Measurements from ENCODE around the gene UTP15. TPM values are rescaled to one million over a fixed set of nuclear protein-coding genes. Genes with fewer than 3 reads are reported as not detected.

The UTP15 gene
- polyA plus RNA-seq, 3 donors: 2.3 to 9.1 (median 3.3) TPM

DNA sequence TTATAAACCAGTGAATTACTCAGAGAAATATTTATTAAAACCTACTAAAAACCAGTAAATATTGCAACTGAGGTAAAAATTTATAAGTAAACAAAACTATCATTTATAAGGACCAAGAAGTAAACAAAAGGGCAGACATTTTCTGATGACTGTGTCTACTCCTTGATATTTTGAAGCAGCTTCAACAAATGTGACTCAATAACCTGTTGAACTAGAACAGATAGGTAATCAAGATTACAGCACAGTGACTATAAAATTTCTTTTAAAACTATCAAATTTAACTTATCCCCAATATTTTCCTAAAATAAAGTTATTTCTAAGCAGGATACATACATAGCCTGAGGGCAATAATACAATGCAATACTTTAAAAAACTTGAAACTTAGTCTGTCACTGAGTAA lies 12.9 kb upstream of the UTP15 start:
- H3K27ac ChIP-seq (ENCODE audit: low read depth, low read length): no peak overlapping the region

DNA sequence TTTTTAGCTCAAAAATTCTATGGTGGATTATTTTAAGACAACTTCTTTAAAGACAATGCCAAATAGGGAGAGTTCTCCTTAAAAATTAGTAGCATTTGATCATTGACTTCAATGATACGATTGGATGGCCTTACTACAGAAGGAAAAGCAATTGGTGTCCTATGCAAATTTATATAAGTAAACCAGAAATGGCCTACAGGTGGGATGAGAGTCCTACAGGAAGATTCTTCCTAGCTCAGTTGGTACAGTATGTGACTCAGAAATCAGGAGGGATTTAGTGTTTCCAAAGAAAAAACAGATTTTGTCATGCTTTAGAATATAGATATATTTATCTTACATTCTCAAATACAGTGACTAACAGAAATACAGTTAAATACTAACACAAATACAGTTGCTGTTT lies 6.6 kb upstream of the UTP15 start:
- H3K27ac ChIP-seq (ENCODE audit: low read depth, low read length): no peak overlapping the region
- 69 to 88% (median 79%) methylated on average over 1 of the region's 1 CpG for WGBS, 3 donors

DNA sequence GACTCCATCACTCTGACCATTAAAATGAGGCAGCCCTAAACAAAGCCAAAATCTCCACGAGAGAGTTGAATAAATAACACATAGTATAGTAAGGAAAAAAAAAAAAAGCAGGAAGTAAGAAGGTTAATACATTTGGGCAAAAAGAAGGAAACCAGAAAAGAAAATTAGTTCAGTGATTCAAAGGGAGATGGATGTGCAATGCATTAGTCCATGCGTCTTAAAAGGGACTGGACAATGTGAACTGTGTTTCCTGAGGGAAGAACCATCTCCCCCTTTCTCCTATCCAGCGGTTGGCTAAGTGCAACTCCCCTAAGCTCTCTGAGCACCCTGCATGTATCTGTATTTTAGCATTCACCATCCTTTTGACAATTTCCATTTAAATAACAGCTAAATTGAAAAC lies 1.5 kb upstream of the UTP15 start:
- no peak overlapping the region for H3K27ac ChIP-seq (ENCODE audit: low read depth, low read length)
- WGBS, 3 donors: 27 to 30% (median 30%) methylated on average over 3 of the region's 3 CpGs

DNA sequence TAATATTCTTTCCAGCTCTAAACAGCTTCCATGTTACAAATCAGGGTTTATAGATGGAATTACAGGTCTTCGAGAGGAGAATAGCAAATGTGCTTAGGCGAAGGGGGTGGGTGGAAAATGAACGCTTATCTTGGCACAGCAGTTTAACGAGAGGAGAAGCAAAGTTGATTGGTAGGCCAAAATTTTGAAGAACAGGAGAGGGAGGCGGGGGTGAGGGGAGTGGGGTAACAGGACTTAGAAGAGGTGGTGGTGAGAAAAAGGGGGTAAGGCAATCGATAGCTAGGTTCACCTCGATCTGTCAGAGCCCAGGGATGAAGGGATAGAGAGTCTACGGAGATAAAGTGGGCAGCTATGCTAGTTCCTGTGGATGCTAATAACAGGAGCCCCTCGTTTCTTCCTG lies 868 bp upstream of the UTP15 start:
- WGBS, 3 donors: 2 to 3% (median 3%) methylated on average over 9 of the region's 9 CpGs

DNA sequence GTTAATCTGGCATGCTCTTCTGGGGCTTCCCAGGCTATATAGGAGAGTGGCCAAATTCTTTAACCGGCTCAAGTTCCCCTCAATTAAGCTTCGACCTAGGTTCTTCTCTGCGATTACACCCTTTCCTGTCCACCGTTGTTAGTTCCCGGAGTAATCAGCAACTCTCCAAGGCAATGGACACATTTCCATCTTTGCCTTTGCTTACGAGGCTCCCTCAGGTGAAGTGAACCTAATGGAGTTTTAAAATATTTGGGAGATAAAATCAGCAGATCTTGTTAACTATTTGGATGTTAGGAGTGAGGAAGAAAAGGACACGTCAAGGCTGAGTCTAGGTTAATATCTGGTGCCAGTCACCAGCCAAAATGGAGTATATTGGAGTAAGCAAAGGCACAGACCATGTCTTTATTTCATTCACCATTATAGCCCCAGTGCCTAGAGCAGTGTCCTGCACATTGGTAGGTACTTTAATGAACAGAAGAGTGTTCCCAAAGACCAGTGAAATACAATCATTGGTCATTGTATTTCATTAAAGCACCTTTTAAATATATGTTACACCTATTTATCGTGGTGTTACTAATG lies 515 bp downstream of the UTP15 start:
- 5 to 9% (median 7%) methylated on average over 8 of the region's 8 CpGs for WGBS, 3 donors
- H3K27ac ChIP-seq (ENCODE audit: low read depth, low read length): no peak overlapping the region

More for the DNA sequence above, 868 bp upstream of the UTP15 start:
- peak overlapping the region; percentile 51 for H3K27ac ChIP-seq (ENCODE audit: low read depth, low read length)

DNA sequence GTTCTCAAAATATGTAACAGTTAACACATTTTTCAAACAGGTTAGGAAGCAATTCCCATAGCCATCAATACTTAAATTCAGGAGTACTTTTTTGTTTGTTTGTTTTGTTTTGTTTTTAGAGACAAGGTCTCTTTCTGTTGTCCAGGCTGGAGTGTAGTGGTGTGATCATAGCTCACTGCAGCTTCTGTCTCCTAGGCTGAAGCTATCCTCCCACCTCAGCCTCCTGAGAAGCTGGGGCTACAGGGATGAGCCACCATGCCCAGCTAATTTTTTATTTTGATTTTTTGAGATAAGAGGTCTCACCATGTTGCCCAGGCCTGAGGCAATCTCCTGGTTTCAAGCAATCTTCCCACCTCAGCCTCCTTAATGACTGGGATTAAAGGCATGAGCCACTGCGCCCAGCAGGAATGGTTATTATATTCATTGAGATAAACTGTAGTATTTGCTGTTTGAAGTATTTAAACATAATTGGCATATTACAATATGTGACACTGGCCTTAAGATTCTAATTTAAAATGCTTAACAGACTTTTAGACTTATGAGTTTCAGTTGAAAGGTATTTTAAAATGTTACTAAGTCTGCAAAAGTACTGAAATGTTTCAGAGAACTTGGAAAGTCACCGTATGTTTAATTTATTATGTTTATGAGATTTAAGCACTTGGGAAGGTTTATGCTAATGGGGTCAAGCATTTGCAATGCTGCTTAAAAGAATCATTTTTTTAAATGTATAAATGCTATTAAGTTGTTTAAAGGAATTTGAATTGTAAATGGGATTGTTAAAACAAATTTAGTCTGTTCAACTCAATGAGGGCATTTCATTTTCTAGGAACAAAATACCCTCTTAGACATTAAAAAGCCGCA lies 17.0 kb downstream of the UTP15 start:
- WGBS, 3 donors: 81 to 93% (median 82%) methylated on average over 3 of the region's 3 CpGs
- no peak overlapping the region for H3K27ac ChIP-seq (ENCODE audit: low read depth, low read length)

DNA sequence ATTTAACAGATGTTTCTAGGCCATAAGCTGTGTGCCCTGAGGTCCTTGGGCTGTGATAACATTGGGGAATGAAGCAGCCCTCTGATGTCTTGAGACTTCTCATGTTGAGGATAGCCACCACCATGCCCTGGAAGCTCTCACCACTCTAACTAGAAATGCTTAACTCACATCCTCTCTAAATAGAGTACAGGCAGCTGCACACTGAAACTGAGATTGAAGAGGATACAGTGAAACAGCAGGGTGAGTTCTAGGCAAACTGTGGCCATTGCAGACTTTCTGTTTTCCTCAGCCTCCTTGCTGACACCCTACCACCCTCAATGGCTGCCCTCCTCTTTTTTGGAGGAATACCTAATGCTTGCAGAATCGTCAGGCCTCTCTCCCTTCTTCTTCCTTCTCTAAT lies 22.4 kb downstream of the UTP15 start:
- H3K27ac ChIP-seq (ENCODE audit: low read depth, low read length): no peak overlapping the region
- 41 to 69% (median 50%) methylated on average over 1 of the region's 1 CpG for WGBS, 3 donors

DNA sequence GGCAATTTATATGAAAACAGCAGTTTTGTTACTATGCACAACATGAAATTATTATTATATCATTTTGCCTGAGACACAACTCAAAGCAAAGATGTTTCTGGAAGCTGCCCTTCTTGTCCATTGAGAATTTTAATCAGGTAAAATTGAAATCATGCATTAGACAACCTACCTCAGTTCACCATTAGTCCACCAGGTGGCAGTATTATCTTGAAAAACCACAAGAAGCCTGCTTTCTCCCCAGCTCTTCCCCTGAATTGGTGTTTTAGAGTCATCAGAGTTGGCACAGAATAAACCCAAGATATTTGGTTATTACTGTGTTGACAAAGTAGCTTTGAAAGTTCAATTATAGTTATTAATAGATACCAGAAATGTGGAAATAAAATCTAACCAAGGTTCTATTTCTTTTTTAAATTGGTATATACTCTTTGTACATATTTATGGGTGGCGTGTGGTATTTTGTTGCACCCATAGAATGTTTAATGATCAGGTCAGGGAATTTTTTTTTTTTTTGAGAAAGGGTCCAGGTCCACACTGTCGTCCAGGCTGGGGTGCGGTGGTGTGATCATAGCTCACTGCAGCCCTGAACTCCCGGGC lies 25.7 kb downstream of the UTP15 start:
- 54 to 60% (median 56%) methylated on average over 4 of the region's 4 CpGs for WGBS, 3 donors

DNA sequence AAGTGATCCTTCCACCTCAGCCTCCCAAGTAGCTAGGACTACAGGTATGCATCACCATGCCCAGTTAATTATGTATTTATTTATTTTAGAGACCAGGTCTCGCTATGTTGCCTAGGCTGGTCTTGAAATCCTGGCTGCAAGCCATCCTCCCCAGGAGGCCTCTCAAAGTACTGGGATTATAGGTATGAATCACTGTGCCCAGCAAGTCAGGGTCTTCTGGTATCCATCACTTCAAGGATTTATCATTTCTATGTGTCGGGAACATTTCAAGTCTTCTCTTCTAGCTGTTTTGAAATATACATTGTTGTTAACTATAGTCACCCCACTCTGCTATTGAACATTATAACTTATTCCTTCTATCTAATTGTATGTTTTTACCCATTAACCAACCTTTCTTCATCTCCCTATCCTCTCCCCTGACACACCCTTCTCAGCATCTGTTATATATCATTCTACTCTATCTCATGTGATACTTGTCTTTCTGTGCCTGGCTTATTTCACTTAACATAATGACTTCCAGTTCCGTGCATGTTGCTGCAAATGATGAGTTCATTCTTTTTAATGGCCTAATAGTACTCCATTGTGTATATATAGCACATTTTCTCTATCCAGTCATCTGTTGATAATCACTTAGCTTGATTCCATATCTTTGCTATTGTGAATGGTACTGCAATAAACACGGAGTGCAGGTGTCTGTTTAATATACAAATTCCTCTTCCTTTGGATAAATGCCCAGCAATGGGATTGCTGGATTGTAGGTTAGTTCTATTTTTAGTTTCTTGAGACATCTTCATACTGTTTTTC lies 26.4 kb downstream of the UTP15 start:
- no peak overlapping the region for H3K27ac ChIP-seq (ENCODE audit: low read depth, low read length)
- WGBS, 3 donors: 49 to 66% (median 55%) methylated on average over 4 of the region's 4 CpGs

More for the DNA sequence above, 25.7 kb downstream of the UTP15 start:
- no peak overlapping the region for H3K27ac ChIP-seq (ENCODE audit: low read depth, low read length)

DNA sequence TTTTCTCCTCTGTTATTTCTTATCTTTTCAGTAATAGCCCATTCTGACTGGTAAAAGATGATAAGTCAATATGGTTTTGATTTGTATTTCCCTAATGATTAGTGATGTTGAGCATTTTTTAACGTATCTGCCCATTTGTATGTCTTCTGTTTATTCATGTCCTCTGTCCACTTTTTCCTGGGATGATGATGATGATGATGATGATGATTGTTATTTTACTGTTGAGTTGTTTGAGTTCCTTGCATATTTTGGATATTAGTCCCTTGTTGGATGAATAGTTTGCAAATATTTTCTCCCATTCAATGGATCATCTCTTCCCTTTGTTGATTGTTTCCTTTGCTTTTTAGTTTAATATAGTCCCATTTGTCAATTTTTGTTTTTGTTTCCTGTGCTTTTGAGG lies 27.0 kb downstream of the UTP15 start:
- WGBS, 3 donors: 46 to 73% (median 71%) methylated on average over 1 of the region's 1 CpG
- no peak overlapping the region for H3K27ac ChIP-seq (ENCODE audit: low read depth, low read length)

DNA sequence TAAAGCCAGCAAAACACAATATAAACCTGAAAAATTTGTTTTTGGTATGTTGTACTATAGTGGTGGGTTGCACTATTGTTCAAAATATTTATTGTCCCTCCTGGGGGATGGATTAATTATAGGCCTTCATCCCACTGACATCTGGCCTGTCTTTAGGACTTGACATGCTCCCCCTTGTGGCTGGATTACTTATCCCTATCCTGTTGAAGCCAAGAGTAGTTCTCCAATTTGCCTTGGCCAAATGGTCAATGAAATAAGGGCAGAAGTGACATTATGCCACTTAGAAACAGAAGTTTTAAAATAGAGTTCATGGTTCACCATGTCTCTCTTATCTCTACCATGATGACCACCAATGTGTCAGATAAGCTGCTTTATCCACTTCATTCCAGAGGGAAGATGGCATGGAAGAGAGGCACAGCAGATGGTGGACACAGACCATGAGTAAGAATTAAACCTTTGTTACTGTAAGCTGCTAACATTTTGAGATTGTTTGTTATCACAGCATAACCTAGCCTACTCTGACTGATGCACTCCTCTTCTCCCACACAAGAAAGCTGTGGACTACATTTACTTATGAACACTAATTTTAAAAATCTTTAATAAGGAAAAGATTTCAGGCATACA lies 31.3 kb downstream of the UTP15 start:
- no peak overlapping the region for H3K27ac ChIP-seq (ENCODE audit: low read depth, low read length)

DNA sequence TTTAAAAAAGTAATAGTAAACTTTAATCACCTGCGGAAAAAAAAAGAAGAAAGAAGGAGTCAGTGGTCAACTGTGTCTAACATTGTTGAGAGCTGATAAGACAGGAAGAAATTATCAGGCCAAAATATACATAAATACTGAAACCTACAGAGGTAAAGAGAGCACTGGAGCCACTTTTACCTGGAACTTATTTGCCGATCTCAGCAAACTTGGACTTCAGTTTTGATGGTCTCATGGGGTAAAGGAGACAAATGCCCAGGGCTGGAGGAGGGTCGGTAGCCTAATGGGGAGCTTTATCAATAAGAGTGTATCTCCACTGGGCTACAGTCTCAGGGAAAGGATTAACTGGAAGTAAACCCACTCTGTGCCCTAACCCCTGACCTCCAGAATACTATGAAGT lies 33.8 kb downstream of the UTP15 start:
- WGBS, 3 donors: 70 to 97% (median 94%) methylated on average over 3 of the region's 3 CpGs
- H3K27ac ChIP-seq (ENCODE audit: low read depth, low read length): no peak overlapping the region

DNA sequence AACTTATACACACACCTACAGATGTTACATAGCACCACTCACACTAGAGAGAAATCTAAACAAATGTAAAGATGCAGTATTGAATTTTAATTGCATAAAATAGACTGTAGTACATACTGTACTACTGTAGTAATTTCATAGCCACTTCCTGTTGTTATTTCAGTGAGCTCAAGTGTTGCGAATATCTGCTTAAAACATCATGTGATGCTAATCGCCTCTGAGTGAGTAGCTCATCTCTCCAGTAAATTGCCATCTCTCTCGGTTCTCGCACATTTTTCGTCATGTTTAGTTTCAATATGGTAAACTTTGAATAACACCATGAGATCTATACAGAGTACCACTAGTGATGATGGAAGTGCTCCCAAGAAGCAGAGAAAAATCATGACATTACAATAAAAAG lies 38.5 kb downstream of the UTP15 start:
- H3K27ac ChIP-seq (ENCODE audit: low read depth, low read length): no peak overlapping the region
- 69 to 94% (median 78%) methylated on average over 5 of the region's 5 CpGs for WGBS, 3 donors

DNA sequence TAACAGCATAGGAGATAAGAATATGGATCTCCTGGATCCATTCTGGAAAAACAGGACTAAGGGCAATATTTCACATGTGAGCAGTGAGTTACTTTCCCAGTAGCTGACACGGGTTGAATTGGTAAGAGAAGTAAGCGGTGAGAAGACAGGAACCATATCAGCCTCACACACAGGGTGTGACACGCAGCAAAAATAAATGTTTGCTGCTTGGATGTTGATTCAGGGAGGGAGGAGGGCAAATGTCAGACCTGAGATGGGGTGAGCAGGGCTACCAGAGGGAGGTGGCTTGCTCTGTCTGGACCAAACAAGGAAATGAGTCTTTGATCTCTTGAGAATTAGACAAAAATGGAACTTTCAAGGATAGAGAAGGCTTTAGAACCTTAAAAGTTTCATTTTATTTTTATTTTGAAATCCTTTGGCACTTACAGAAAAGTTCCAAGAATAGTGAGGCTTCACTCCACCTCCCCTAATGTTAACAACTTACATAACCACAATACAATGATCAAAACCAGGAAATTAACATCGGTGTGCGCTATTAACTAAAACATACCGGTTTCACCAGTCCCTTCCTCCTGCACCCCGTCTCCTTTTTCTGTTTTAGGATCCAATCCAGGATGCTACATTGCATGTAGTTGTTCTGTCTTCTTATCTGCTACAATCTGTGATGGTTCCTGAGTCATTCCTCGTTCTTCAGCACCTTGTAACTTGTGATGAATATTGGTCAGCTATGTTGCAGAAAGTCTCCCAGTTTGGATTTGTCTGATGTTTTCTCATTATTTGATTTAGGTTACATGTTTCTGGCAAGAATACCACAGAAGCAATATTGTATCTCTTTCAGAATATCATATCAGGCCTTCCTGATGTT lies 39.9 kb downstream of the UTP15 start:
- 30 to 78% (median 73%) methylated on average over 8 of the region's 8 CpGs for WGBS, 3 donors
- no peak overlapping the region for H3K27ac ChIP-seq (ENCODE audit: low read depth, low read length)

DNA sequence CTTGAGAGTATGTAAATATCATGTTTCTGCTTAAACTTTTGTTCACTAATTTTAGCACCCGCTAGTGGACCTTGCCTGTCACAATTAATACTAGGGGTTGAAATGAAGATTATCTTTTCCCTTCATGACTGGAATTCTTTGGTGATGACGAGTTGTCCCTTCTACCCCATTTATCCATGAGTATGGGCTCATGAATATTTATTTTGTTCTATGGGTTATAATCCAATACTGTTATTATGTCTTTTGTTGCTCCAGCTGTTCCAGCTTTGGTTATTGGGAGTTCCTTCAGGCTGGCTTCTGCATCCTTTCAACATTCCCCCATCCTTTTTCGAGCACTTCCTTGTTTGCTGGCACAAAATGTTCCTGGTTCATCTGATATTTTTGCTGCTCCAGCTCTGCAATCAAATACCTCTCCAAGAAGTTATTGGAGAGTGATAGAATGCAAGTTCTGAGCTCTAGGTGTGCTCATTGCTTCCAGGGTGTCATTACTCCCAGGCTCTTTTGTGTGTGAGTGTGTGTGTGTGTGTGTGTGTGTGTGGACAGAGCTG lies 40.7 kb downstream of the UTP15 start:
- WGBS, 3 donors: 39 to 71% (median 67%) methylated on average over 3 of the region's 3 CpGs
- H3K27ac ChIP-seq (ENCODE audit: low read depth, low read length): no peak overlapping the region

DNA sequence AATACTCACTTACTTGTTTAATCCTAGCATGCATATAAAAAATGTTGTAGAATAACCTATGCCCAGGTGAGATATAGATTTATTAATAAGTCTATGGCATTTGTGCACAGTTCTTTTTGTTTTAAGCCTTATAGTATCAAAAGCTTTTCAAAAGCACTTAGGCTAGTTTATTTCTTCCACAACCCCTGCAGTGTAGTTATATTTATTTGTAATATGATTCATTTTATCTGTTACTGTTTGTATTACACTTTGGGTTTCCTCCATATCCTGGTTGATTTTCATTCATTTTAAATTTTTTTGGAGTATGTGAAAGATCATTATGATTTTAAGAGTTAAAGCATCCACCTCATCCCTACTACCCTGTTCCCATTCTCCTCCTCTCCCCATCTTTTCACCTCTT lies 41.7 kb downstream of the UTP15 start:
- no peak overlapping the region for H3K27ac ChIP-seq (ENCODE audit: low read depth, low read length)

DNA sequence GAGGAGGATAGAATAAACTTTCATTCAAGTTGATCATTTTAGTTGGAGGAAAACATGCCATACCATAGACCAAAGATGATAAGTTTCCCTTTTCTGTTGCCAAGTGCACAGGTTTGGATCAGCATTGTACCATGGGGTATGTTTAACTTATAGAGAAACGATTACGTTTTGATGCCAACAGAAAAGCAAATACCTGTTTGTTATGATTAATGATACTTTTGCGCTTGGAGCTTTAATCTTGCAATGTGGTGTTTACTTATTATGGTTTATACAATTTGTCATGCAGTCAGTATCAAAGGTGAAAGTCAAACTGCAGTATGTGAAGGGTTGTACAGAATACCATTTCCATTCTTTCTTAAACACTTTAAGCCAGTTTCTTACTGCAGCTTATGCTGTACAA lies 47.3 kb downstream of the UTP15 start:
- WGBS, 3 donors: 23 to 68% (median 56%) methylated on average over 3 of the region's 3 CpGs

DNA sequence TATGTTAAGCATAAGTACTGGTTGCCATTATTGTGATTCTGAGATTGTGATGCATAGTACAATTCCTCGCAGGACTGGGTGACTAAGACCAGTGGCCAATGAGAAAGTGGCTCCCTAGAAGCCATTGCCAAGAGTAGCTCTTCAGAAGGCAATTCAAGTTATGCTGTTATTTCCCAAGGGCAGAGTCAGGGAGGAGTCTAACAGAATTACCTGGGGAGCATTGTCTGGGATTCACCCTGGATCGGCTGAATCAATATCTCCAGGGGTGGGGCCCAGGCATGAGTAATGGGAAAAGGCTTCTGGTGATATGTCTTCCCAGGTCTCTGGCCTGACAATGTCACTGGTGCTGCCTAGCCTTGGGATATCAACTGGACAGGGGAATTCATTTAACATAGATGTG lies 49.5 kb downstream of the UTP15 start:
- WGBS, 3 donors: 85 to 91% (median 91%) methylated on average over 2 of the region's 2 CpGs
- no peak overlapping the region for H3K27ac ChIP-seq (ENCODE audit: low read depth, low read length)

More for the DNA sequence above, 47.3 kb downstream of the UTP15 start:
- no peak overlapping the region for H3K27ac ChIP-seq (ENCODE audit: low read depth, low read length)
